ENCODE measurements around the gene NPPA.

- TF ChIP-seq POLR2AphosphoS5 (IDR thresholded peaks at IDR 0.05; ENCODE audit: low read depth, low read length): no peak
- TF ChIP-seq REST (IDR thresholded peaks at IDR 0.05; ENCODE audit: low read depth): no peak
Observed at GRCh38 chr1:11799099-11799498, 48.5 kb downstream of the NPPA start.
